Measurements from ENCODE around the gene DNMT3L. TPM values are rescaled to one million over a fixed set of nuclear protein-coding genes. Genes with fewer than 3 reads are reported as not detected.
"Not testable (repeated sequence)": the region's sequence is repeated elsewhere in the genome, so short reads cannot be mapped to it uniquely, and the experiment has no call there.

Gene DNMT3L
- total RNA-seq, 1 donor from 2014 or later = not detected

DNA sequence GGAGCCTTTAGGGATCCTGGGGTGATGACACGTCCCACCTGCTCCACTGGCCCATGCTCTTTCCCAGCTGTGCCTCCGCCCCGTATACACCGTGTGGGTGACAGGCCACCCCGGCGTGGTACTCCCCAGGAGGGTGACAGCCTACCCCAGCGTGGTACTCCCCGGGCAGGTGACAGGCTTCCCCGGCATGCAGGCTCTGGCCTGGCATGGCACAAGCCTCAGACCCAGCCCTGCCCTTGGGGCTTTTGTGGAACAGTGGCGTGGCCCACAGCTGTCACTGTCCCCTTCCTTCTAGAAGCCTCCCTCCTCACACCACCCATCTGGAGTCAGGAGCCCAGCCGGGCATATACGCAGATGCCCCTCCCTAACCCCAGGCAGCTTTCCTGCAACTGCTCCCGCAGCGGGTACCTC is 33.5 kb upstream of the DNMT3L start:
- no peak for DNase-seq (ENCODE audit: low spot score)

DNA sequence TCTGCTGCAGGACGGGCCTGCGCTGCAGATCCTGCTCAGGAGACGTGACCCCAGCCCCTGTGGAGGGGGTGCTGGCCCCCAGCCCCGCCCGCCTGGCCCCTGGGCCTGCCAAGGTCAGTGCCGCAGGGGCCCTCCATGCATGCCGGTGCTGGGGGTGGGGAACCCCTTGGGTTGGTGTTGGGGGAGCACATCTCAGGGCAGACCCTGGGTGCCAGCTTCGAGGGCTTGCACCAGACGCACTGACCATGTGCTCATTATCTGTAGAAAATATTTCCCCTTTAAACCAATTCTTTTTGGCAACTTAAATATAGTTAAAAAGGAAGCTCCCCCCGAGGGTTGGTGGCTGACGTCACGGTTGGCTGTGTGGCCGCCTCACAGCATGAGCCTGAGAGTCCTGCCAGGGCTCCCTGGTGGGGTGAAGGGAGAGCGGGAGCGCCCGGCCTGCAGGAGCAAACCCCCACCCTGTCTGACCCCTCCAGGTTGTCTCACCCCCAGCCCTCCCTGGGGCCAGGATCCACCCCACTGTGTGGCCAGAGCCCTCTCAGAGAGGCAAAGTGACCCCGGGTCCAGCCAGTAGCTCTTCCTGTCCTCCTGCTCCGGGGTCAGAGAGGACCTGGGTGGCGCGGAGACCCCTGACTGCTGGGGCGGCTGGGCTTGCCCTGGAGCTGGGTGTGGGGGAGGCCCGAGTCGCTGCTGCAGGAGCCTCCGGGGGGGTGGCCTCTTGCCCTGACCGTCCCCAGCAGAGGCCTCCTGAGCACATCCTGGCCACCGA is 32.9 kb upstream of the DNMT3L start:
- DNase-seq (ENCODE audit: low spot score) = no peak

DNA sequence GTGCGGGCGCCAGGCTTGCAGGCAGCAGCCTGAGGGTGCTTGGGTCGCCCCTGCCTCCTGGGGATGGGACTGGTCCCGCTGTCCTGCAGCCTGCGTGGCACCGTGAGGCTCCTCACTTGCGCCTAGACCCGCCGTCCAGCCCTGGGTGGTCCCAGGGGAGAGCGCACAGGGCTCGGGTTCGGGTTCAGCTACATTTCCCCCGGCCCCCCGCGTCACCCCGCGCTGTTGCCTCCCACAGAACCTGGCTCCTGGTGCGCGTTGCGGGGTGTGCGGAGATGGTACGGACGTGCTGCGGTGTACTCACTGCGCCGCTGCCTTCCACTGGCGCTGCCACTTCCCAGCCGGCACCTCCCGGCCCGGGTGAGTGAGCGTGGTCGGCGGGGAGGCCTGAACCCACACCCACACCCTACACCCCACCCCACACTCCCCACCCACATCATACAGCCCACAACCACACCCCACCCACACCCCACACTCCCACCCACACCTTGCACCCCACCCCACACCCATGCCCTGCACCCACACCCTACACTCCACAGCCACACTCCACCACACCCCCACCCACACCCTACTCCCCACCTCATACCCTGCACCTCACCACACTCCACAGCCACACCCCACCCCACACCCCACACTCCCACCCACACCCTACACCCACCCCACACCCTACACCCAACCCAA is 32.0 kb upstream of the DNMT3L start:
- DNase-seq (ENCODE audit: low spot score) = no peak

DNA sequence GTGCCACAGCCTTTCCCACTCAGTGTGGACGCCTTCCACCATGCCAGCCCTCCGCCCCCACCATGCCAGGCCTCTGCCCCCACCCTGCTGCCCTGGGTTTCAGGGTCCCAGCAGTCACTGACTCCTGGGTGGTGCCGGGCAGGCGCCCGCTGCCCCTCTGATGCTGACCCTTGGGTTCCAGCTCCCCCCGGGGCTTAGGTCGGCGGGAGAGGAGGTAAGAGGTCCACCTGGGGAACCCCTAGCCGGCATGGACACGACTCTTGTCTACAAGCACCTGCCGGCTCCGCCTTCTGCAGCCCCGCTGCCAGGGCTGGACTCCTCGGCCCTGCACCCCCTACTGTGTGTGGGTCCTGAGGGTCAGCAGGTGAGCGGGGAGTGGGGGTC is 31.1 kb upstream of the DNMT3L start:
- no peak for DNase-seq (ENCODE audit: low spot score)

DNA sequence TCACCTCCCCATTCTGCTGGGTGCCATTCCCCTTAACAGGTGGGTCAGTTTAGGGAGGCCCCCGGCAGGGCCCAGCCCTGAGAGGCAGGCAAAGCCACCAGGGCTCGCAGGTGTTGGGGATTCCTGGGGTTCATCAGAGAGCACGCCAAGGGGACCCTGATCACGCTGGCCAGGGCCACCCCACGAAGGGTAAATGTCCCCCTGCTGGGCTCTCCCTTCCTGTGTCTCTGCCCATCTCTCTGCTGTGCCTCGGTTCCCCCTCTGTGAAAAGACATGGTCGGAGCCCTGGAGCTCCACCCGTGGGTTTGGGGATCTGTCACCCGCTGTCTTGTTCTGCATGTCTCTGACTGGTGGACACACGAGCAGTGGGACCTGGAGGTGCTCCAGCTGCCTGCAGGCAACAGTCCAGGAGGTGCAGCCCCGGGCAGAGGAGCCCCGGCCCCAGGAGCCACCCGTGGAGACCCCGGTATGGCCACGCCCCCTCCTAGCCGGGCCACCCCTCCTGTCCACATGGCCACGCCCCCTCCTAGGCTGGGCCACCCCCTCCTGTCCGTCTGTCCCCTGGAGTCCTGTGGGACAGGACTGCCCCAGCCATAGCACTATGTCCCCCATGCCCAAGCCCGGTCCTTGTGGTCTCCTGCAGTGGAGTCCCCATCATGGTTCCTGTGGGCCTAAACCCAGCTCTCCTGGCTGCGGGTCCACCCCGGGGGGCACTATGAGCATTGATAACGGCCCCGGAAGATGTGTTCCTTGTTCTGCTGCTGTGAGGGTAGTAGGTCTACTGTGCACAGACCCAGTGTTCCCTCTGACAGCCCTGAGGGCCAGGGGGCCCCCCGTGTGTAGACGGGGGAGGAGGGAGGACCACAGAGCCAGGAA is 30.5 kb upstream of the DNMT3L start:
- no peak for DNase-seq (ENCODE audit: low spot score)

DNA sequence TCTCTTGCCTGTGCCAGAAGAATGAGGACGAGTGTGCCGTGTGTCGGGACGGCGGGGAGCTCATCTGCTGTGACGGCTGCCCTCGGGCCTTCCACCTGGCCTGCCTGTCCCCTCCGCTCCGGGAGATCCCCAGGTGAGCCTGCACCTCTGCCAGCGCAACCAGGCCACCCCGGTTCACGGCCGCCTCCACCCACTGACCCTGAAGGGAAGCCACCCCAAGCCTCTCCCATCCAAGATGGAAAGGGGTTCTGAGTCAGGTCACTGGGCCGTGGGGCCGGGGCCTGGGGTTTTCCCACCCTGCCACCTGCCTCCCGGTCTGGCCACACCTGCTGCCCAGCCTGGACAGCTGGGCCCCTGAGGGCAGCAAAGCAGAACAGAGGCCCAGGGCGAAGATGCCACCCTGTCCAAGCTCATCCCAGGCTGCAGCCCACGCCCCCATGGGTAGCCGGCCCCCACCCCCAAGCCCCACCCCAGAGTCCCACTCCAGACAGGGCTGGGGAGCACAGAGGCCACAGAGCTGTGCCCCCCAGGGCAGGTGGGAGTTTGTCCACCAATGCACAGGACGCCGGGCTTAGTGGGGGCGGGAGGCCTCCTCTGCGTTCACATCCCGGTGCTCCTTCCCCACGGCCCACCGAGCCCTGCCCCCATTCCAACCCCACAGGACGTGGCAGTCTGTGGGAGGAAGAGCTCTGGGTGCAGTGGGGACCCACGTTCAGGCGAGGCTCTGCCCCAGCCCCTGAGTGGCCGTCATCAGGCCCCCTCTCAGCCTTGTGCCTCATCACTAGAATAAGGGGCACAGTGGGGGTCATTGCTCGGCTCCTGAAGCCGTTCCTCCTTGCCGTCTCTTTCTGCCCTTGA is 29.6 kb upstream of the DNMT3L start:
- no peak for DNase-seq (ENCODE audit: low spot score)

DNA sequence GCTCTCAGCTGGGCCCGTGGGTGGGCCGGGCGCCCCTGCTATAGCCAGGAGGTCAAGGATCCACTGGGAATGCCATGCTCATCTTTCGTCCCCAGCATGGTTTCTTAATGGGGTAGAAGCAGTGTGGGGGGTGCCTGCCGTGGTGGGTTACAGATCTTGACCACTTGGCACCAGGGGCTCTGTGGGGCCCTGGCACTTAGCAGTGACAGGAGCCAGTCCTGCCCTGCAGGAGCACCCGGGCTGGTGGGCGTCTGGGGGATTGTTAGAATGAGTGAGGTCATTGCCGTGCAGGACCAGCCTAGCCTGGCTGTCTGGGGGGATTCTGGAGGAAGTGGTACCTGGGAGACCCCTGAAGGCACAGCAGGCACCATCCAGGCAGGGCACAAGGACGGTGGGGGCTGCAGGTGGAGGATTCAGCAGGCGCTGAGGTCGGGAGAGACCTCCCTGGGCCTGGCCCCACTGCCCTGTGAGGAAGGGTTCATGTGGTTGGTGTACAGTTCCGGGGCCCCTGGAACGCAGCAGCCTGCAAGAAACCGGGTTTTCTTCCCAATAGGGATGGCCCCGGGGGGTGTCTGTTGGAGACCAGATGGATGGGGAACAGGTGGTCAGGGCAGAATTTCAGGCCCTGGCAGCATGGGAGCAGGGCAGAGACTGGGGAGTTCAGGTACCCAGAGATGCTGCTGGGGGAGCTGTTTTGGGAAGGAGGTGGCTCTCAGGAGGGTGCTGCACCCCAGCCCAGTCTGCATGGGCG is 28.8 kb upstream of the DNMT3L start:
- no peak for DNase-seq (ENCODE audit: low spot score)

DNA sequence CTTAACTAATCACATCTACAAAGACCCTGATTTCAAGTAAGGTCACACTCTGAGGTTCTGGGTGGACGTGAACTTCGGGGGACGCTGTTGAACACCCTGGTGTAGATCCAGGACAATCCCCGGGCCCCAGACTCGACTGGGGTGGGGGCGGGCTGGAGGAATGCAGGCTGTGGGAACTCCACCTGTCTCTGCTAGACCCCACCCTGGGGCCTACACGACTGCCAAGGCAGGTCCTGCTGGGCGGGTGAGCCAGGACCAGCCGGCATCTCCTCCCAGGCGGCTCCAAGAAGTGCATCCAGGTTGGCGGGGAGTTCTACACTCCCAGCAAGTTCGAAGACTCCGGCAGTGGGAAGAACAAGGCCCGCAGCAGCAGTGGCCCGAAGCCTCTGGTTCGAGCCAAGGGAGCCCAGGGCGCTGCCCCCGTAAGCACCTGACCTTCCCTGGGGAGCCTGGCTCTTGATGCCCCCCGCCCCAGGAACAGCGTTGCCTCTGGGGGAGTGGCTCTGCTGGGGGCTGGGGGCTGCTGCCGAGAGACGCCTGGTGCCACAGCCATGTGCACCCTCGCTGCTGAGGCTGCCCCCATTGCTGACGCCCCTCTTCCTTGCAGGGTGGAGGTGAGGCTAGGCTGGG is 27.8 kb upstream of the DNMT3L start:
- DNase-seq (ENCODE audit: low spot score) = no peak

DNA sequence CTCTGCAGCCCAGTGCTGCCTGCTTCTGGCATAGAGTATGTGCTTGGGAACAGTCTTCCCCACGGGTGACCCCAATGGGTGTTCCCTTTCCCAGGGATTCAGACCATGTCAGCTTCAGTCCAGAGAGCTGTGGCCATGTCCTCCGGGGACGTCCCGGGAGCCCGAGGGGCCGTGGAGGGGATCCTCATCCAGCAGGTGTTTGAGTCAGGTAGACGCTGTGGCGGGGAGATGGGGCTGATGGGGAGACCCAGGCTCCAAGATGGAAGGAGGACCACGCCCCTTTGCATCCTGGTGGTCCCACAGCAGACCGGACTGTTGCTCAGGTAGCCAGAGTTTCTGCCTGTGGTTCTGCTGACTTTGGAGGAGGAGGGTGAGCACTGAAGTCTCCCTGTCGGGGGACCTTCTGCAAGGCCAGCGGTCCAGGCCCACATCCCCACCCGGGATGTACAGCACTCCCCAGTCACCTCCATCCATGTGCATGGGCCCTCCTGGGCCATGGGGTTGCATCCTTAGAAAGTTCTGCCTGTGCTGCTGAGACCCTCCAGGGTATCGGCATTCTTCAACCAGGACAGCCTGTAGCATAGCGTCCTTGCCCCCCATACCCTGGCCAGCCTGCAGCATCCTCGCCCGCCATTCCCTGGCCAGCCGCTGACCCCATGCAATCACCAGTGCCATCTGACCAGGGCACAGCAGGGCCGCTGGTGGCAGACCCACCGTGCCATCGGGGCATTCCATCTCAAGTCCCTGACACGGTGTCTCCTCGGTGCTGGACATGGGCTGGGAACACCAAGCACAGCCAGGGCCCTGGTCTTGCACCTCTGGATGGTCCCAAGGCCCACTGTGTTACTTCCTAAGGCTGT is 26.8 kb upstream of the DNMT3L start:
- no peak for DNase-seq (ENCODE audit: low spot score)

DNA sequence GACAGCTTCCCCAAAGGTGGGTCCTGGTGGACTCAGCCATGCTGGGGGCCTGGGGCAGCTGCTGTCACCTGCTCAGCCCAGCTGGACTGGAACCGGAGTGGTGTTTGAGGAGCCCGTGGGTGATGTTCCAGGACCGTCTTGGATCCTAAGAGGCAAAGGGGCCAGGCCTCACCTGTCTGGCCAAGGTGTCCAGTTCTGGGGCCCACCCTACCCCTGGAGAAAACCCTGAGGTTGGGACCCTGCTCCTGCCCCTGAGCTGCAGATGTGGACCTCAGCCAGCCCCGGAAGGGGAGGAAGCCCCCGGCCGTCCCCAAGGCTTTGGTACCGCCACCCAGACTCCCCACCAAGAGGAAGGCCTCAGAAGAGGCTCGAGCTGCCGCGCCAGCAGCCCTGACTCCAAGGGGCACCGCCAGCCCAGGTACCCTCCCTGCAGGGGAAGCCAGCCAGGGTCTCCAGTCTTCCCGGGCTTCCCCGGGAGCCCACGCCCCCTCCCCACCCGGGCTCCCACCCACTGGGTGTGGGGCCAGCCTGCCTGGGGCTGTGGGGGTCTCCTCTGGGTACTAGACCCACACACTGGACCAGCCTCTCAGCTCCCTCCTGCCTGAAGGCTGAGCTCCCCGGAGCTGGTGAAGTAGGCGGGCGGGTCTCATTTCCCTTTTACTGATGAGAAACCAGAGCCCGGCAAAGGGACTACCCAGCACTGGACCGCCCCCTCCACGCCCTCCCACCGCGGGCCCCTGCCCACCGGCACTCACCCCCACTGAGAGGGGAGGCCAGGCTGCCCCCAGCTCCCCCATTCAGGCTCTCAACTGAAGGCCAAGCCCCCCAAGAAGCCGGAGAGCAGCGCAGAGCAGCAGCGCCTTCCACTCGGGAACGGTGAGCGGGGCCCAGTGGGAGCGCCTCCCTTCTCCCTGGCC is 25.3 kb upstream of the DNMT3L start:
- DNase-seq (ENCODE audit: low spot score) = no peak

DNA sequence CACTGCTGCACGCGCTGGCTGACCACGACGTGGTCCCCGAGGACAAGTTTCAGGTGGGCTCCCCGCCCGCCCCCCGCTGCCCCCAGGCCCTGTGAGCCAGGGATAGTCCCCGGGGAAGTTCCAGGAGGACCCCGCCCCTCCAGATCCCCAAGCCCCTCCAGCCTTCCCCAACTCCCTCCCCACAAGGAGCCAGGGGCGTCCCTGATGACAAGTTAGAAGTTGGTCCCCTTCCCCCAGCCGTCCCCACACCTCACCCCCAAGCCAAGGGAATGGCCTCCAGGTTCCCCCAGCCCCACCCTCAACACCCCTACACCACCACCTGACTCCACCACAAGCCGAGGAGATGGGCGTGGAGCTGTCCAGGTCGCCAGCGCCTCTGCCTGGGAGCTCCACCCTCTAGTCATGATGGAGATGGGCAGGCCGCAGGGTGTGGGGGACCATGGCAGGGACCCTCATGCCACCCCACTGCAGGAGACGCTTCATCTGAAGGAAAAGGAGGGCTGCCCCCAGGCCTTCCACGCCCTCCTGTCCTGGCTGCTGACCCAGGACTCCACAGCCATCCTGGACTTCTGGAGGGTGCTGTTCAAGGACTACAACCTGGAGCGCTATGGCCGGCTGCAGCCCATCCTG is 24.5 kb upstream of the DNMT3L start:
- no peak for DNase-seq (ENCODE audit: low spot score)

DNA sequence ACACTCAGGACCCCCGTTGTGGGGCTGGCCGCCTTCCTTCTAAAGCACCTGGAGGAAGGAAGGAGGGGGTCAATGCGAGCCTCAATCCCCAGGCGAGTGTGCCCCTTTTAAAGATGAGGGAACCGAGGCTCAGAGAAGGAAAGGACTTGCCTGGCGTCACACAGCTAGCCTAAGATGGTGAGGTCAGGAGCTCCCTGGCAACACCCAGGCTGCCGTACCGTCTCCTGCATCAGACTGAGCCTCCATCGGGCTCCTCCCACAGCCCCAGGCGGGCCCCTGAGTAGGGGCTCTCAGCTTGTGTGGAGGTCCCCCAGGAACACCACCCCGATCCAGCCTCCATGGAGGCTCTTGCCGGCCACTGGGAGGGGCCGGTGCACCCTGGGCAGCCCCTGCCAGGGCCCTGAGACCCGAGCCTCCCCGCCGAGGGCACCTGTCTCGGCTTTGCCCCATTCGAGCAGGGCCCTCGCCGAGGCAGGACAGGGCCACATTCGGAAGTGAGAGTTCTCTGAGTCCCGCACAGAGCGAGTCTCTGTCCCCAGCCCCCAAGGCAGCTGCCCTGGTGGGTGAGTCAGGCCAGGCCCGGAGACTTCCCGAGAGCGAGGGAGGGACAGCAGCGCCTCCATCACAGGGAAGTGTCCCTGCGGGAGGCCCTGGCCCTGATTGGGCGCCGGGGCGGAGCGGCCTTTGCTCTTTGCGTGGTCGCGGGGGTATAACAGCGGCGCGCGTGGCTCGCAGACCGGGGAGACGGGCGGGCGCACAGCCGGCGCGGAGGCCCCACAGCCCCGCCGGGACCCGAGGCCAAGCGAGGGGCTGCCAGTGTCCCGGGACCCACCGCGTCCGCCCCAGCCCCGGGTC is 23.7 kb upstream of the DNMT3L start, which contains the start of gene AIRE:
Gene AIRE (plus strand): TSS at position 739 of the 855 bp plus-strand sequence. CDS start 131 bp downstream, outside the sequence.
- no peak for DNase-seq (ENCODE audit: low spot score)

DNA sequence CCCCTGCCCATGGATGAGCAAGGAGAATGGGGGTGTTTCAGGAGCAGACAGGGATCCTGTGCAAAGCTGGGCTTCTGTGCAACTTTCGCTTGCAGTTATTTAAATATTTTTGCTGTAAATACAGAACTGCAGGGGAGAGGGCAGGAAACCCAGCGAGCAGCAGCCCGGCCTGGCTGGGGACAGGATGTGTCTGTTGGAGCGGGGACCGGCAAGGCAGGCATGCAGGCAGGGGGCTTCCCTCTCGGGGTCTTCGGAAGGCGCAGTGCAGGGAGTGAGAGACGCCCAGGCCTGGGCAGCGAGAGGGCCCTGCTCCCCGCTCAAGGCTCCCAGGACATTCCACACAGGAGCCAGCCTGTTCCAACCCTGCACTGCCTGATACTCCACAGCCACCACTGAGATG is 22.3 kb upstream of the DNMT3L start:
- no peak for DNase-seq (ENCODE audit: low spot score)

DNA sequence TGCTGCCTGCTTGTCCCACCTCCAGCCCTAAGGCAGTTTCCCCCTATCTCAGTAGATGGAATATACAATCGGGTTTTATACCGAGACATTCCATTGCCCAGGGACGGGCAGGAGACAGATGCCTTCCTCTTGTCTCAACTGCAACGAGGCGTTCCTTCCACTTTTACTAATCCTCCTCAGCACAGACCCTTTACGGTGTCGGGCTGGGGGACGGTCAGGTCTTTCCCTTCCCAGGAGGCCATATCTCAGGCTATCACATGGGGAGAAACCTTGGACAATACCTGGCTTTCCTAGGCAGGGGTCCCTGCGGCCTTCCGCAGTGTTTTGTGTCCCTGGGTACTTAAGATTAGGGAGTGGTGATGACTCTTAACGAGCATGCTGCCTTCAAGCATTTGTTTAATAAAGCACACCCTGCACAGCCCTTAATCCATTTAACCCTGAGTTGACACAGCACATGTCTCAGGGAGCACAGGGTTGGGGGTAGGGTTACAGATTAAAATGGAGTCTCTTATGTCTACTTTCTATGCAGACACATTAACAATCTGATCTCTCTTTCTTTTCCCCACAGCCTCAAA is 21.6 kb upstream of the DNMT3L start:
- DNase-seq (ENCODE audit: low spot score) = not testable (repeated sequence)

DNA sequence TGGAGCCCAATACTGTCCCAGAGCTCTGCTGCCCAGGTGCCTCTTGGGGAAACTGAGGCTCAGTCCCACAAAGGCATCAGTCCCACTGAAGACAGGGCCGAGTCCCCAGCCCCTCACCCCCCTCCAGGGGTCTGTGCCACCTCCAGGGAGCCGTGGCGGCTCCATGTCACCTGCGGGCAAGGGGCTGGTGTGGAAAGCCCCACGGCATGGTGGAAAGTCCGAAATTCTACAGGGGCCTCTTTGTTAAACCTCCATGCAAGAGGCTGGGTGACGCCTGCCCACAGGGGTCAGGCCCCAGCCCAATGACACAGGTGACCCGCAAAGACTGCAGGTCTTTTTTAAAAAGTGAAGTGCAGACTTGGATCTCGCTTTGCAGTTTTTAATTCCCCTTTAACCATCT is 20.7 kb upstream of the DNMT3L start:
- no peak for DNase-seq (ENCODE audit: low spot score)

DNA sequence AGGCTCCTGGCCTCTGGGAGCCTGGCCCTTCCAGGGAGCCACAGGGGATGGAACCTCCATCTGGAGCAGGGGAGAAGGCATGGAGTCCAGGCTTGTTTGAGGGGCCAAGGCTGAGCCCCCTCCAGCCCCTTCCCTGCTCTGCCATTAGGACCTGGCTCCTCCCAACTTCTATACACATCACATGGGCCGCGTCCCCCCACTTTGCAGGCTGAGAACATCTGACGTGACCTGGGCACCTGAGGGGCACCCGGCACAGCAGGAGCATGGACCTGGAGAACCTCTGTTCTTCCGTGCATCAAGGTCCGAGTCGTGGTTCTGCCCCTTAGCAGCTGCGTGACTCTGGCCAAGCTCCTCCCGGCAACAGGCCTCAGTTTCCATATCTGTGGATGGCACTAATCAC is 20.1 kb upstream of the DNMT3L start:
- DNase-seq (ENCODE audit: low spot score) = no peak
